ENCODE measurements around the gene JARID2. TPM values are rescaled to one million over a fixed set of nuclear protein-coding genes. Genes with fewer than 3 reads are reported as not detected.

The JARID2 gene
- total and polyA plus RNA-seq, 4 donors: 1.4 to 12.3 (median 3.4) TPM

- 75% methylated on average over 12 of the region's 12 CpGs for WGBS
- no peaks in the 10 kb centered on the region for H3K27me3 ChIP-seq (ENCODE audit: control insufficient read depth in 4 of 4, insufficient read depth in 4 of 4, low read length in 3 of 4)
- no peak overlapping the region for H3K27ac ChIP-seq (ENCODE audit: low read depth in 1 of 2, low read length in 2 of 2)
- no peak overlapping the region for H3K4me3 ChIP-seq (ENCODE audit: low read depth in 1 of 3, low read length in 3 of 3)
- DNase-seq (ENCODE audit: low spot score): no peak
- no peaks in the 10 kb centered on the region for H3K9me3 ChIP-seq (ENCODE audit: control insufficient read depth in 4 of 4, low read length in 3 of 4)
- H3K36me3 ChIP-seq (ENCODE audit: control insufficient read depth in 4 of 4, insufficient read depth in 3 of 4, low read depth in 1 of 4, low read length in 3 of 4): no peaks in the 10 kb centered on the region
- TF ChIP-seq MAX (IDR thresholded peaks at IDR 0.05) (no peak), RXRA (IDR thresholded peaks at IDR 0.05) (peak; percentile 22 to 23), ATF3 (IDR thresholded peaks at IDR 0.05) (no peak), JUND (IDR thresholded peaks at IDR 0.05) (no peak), FOXA1 (IDR thresholded peaks at IDR 0.05) (no peak), TAF1 (conservative IDR thresholded peaks at IDR 0.05) (no peak), NR2F2 (IDR thresholded peaks at IDR 0.05) (no peak), GABPA (IDR thresholded peaks at IDR 0.05 in 1 of 2, conservative IDR thresholded peaks at IDR 0.05 in 1 of 2) (no peak), CTCF (IDR thresholded peaks at IDR 0.05; ENCODE audit: low read depth, low read length, missing input control) (no peak), HNF4A (conservative IDR thresholded peaks at IDR 0.05) (peak; percentile 15 to 49), REST (IDR thresholded peaks at IDR 0.05) (no peak)
- H3K4me1 ChIP-seq (ENCODE audit: control insufficient read depth in 4 of 4, insufficient read depth in 4 of 4, low read length in 3 of 4): peaks cover 5 to 19% (median 9%) of the 10 kb centered on the region in 4 donors
- no peak overlapping the region for H3K9ac ChIP-seq (ENCODE audit: low read depth in 1 of 2, low read length in 2 of 2)
These were observed 183.6 kb downstream of the JARID2 start for GRCh38 chr6:15429141-15430110.

GRCh38 chr6:15430186-15430585 lies 184.3 kb downstream of the JARID2 start:
- no peaks in the 10 kb centered on the region for H3K9me3 ChIP-seq (ENCODE audit: control insufficient read depth in 4 of 4, low read length in 3 of 4)
- H3K4me3 ChIP-seq (ENCODE audit: low read depth in 1 of 3, low read length in 3 of 3): no peak overlapping the region
- no peak for TF ChIP-seq HNF4A (conservative IDR thresholded peaks at IDR 0.05)
- TF ChIP-seq CTCF (IDR thresholded peaks at IDR 0.05; ENCODE audit: low read depth, low read length, missing input control): no peak
- TF ChIP-seq TAF1 (conservative IDR thresholded peaks at IDR 0.05): no peak
- TF ChIP-seq GABPA (IDR thresholded peaks at IDR 0.05 in 1 of 2, conservative IDR thresholded peaks at IDR 0.05 in 1 of 2): no peak
- no peak for TF ChIP-seq NR2F2 (IDR thresholded peaks at IDR 0.05)
- no peak overlapping the region for H3K27ac ChIP-seq (ENCODE audit: low read depth in 1 of 2, low read length in 2 of 2)
- H3K36me3 ChIP-seq (ENCODE audit: control insufficient read depth in 4 of 4, insufficient read depth in 3 of 4, low read depth in 1 of 4, low read length in 3 of 4): no peaks in the 10 kb centered on the region
- H3K9ac ChIP-seq (ENCODE audit: low read depth in 1 of 2, low read length in 2 of 2): no peak overlapping the region
- H3K4me1 ChIP-seq (ENCODE audit: control insufficient read depth in 4 of 4, insufficient read depth in 4 of 4, low read length in 3 of 4): peaks cover 5 to 19% (median 9%) of the 10 kb centered on the region in 4 donors
- DNase-seq (ENCODE audit: low spot score): no peak
- H3K27me3 ChIP-seq (ENCODE audit: control insufficient read depth in 4 of 4, insufficient read depth in 4 of 4, low read length in 3 of 4): no peaks in the 10 kb centered on the region
- 72% methylated on average over 2 of the region's 2 CpGs for WGBS

Data from liver (tissue), 9 donors.